Stimulated activated CD4-positive, alpha-beta T cell treated with anti-CD3 and anti-CD28 coated beads, Interleukin-2, amount 100 ng/mL, for 48 hours (primary cell): ENCODE data around the gene CCNA2.

Experiments used
- DNase-seq, 2 donors: peaks; one replicate each; pipeline ENCODE4 v3.0.0-alpha.2; 2020

The CCNA2 gene

GRCh38 chr4:121800961-121801714, 22.5 kb downstream of the CCNA2 start, which contains the start of gene EXOSC9:
Gene EXOSC9 (plus strand): TSS chr4:121801323. CDS start chr4:121801425, 102 bp downstream.
- peak; percentile 95 to 97 for DNase-seq

- DNase-seq, result no peak
These were observed 23.1 kb downstream of the CCNA2 start for GRCh38 chr4:121800638-121800960.

- no peak for DNase-seq
These were observed 23.7 kb downstream of the CCNA2 start for GRCh38 chr4:121799867-121800501.

- no peak for DNase-seq
These were observed 24.4 kb downstream of the CCNA2 start for GRCh38 chr4:121799208-121799823.

- DNase-seq, result no peak
These were observed 27.4 kb downstream of the CCNA2 start for GRCh38 chr4:121796283-121796682.

GRCh38 chr4:121794505-121795188, 29.0 kb downstream of the CCNA2 start:
- DNase-seq, result no peak

- DNase-seq, result no peak
These were observed 30.7 kb downstream of the CCNA2 start for GRCh38 chr4:121792966-121793365.

- no peak for DNase-seq
These were observed 32.2 kb downstream of the CCNA2 start for GRCh38 chr4:121791481-121791880.

GRCh38 chr4:121790976-121791375, 32.7 kb downstream of the CCNA2 start:
- no peak for DNase-seq

- DNase-seq, result no peak
These were observed 33.5 kb downstream of the CCNA2 start for GRCh38 chr4:121789960-121790829.

GRCh38 chr4:121789455-121789854, 34.2 kb downstream of the CCNA2 start:
- DNase-seq, result no peak

GRCh38 chr4:121788896-121789295, 34.8 kb downstream of the CCNA2 start:
- no peak for DNase-seq

- DNase-seq, result no peak
These were observed 37.5 kb downstream of the CCNA2 start for GRCh38 chr4:121786221-121786620.

- no peak for DNase-seq
These were observed 38.2 kb downstream of the CCNA2 start for GRCh38 chr4:121785479-121785878.

- no peak for DNase-seq
These were observed 38.7 kb downstream of the CCNA2 start for GRCh38 chr4:121784975-121785374.

- DNase-seq, result no peak
These were observed 39.3 kb downstream of the CCNA2 start for GRCh38 chr4:121784401-121784800.

- DNase-seq, result no peak
These were observed 40.5 kb downstream of the CCNA2 start for GRCh38 chr4:121783210-121783609.

GRCh38 chr4:121778991-121779628, 44.6 kb downstream of the CCNA2 start:
- no peak for DNase-seq

GRCh38 chr4:121777625-121778024, 46.1 kb downstream of the CCNA2 start:
- no peak for DNase-seq

GRCh38 chr4:121776610-121777401, 46.9 kb downstream of the CCNA2 start:
- no peak for DNase-seq

- no peak for DNase-seq
These were observed 49.8 kb downstream of the CCNA2 start for GRCh38 chr4:121773883-121774282.
